NCI-H345 treated with DMSO at 0.1 percent for 48 hours (cell line): Measurements from ENCODE around the gene LMBR1.

Source experiments
- DNase-seq: peaks from one replicate; lab custom pipeline; 2025; ENCODE audit not compliant: unreplicated experiment; lab: John Stamatoyannopoulos, UW

Gene LMBR1

DNA sequence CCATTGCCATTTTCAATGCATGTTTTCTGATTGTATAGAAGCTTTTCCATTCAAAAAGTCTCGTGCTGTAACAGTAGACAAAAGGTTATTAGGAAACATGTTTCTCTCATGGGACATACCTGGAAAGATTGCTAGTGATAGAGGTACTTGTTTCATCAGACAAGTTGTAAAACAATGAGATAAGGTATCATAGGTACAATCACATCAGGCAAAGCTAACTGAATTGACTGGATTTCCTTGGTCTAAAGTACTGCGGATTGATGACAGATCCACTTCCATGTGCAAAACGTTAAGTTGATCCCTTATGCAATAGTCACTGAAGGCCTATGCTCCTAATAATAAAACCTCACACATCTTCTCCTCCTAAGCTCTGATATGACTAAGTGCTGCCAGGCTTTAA is 258.9 kb downstream of the LMBR1 start:
- DNase-seq = no peak

DNA sequence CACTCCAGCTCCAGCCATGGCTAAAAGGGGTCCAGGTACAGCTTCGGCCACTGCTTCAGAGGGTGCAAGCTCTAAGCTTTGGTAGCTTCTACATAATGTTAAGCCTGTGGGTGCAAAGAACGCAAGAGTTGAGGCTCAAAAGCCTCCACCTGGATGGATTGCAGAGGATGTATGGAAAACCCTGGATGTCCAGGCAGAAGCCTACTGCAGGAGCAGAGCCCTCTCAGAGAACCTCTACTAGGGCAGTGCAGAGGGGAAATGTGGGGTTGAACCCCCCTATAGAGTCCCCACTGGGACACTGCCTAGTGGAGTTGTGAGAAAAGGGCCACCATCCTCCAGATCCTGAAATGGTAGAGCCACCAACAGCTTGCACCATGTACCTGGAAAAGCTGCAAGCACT is 263.1 kb downstream of the LMBR1 start:
- no peak for DNase-seq

DNA sequence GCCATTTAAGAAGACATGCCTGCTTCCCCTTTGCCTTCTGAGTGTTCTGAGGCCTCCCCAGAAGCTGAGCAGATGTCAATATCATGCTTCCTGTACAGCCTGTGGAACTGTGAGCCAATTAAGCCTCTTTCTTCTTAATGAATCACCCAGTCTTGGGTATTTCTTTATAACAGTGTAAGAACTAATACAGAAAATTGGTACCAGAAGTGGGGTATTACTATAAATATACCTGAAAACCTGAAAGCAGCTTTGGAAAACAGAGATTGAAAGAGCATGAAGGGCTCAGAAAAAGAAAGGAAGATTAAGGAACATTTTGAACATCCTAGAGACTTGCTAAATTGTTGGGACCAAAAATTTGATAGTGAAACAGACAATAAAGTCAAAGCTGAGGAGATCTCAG is 264.4 kb downstream of the LMBR1 start:
- DNase-seq = no peak
